Lower leg skin (tissue), 4 donors: ENCODE data around the gene UBC. TPM values are rescaled to one million over a fixed set of nuclear protein-coding genes. Genes with fewer than 3 reads are reported as not detected.
A peak's percentile ranks its signal among the peaks of the same experiment; 100 is the strongest.

Experiments
- DNase-seq, 2 donors: peaks; one replicate each; pipeline ENCODE4 v3.0.0-alpha.2; 2019; ENCODE audit warnings: low spot score in 2 of 2
- H3K4me3 ChIP-seq: fragments of 200-600 bp; sonication (generic); 2 replicates; pipeline ENCODE4 v1.5.1; 2017; ENCODE audit warnings: mild to moderate bottlenecking, low read depth; ENCODE audit not compliant: poor library complexity, severe bottlenecking
- CTCF ChIP-seq, 3 donors: fragments of 450-650 bp; IDR thresholded peaks; one replicate each; pipeline ENCODE4 v1.5.1; 2016; ENCODE audit warnings: antibody characterized with exemption in 3 of 3, mild to moderate bottlenecking in 3 of 3, moderate library complexity in 2 of 3
- POLR2A ChIP-seq, 2 donors: fragments of 450-650 bp; IDR thresholded peaks; one replicate each; pipeline ENCODE4 v1.6.1; 2016 to 2017; ENCODE audit warnings: antibody characterized with exemption in 2 of 2, mild to moderate bottlenecking in 1 of 2, moderate library complexity in 1 of 2
- WGBS, 2 donors: methylation state at CpG; one replicate each; pipeline ENCODE4 v1.1.5; 2018; 5-methylcytosine and 5-hydroxymethylcytosine counted together
- intact Hi-C: fragments of 100-400 bp; cut with DNase I; formaldehyde crosslinking; loops from one replicate; pipeline ENCODE4 v1.15.0; 2023; ENCODE audit warnings: low total_unique reads
- total RNA-seq, 4 donors: library from RNA; depleted of rRNA; stranded (reverse); fragments of >200 nt; gene quantifications; one replicate each; pipeline ENCODE4 v1.1.0, GENCODE V29; 2016

Gene UBC
- total RNA-seq, 4 donors from 2014 or later = 1,350 to 1,636 (median 1,452) TPM

DNA sequence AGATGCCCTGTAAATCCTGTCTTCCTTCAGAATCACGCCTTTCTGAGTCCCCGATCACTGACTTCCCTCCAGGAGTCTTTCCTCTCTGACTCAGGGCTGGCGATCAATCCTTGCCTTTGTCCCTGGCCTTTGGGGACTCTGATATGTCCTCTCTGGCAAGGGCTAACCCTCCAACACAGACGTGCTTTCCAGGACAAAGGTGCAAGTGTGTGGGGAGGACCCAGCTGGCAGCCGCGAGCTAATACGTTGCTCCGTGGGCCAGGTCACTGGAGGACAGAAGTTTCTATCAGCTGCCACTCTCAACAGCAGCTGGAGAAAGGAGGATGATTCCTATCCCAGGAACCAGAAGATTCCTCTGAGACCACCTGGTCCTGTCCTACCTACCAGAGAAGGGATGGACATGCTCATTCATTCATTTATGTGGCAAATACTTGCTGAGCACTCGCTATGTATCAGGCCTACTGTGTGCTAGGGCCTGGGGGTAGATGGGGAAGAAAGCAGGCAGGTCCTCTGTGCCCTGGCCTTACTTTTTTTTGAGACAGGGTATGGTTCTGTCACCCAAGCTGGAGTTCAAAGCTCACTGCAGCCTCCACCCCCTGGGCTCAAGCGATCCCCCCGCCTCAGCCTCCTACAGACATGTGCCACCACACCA, 42.3 kb downstream of the UBC start:
- 78 to 83% methylated on average over 11 of the region's 11 CpGs for WGBS, 2 donors
- TF ChIP-seq POLR2A (IDR thresholded peaks at IDR 0.05) = no peak
- TF ChIP-seq CTCF (IDR thresholded peaks at IDR 0.05) = no peak
- H3K4me3 ChIP-seq = no peak overlapping the region
- intact Hi-C loops = no loop called here
- DNase-seq = no peak

- 86 to 87% methylated on average over 4 of the region's 4 CpGs for WGBS, 2 donors
- TF ChIP-seq CTCF (IDR thresholded peaks at IDR 0.05) (no peak), POLR2A (IDR thresholded peaks at IDR 0.05) (no peak)
- no peak overlapping the region for H3K4me3 ChIP-seq
- intact Hi-C loops = no loop called here
- no peak for DNase-seq
Measured at GRCh38 chr12:124871297-124871696, 43.2 kb downstream of the UBC start.

DNA sequence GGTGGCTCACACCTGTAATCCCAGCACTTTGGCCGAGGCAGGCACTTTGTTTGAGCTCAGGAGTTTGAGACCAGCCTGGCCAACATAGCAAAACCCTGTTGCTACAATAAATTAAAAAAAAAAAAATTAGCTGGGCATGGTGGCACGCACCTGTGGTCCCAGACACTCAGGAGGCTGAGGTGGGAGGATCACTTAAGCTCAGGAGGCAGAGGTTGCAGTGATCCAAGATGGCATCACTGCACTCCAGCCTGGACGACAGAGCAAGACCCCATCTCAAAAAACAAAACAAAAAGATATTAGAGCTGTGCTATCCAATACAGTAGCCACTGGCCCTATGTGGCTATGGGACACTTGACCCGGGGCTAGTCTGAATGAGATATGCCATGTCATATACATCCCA, 43.9 kb downstream of the UBC start:
- no peak overlapping the region for H3K4me3 ChIP-seq
- 91 to 95% methylated on average over 4 of the region's 4 CpGs for WGBS, 2 donors
- TF ChIP-seq CTCF (IDR thresholded peaks at IDR 0.05) (no peak), POLR2A (IDR thresholded peaks at IDR 0.05) (no peak)
- intact Hi-C loops = no loop called here
- no peak for DNase-seq

- DNase-seq = peak in 1 of 2 donors; percentile 38
- intact Hi-C loops = no loop called here
- no peak overlapping the region for H3K4me3 ChIP-seq
- 39 to 48% methylated on average over 11 to 17 of the region's 17 CpGs for WGBS, 2 donors
- TF ChIP-seq POLR2A (IDR thresholded peaks at IDR 0.05) = no peak
- no peak for TF ChIP-seq CTCF (IDR thresholded peaks at IDR 0.05)
Measured at GRCh38 chr12:124869059-124869665, 45.3 kb downstream of the UBC start.

DNA sequence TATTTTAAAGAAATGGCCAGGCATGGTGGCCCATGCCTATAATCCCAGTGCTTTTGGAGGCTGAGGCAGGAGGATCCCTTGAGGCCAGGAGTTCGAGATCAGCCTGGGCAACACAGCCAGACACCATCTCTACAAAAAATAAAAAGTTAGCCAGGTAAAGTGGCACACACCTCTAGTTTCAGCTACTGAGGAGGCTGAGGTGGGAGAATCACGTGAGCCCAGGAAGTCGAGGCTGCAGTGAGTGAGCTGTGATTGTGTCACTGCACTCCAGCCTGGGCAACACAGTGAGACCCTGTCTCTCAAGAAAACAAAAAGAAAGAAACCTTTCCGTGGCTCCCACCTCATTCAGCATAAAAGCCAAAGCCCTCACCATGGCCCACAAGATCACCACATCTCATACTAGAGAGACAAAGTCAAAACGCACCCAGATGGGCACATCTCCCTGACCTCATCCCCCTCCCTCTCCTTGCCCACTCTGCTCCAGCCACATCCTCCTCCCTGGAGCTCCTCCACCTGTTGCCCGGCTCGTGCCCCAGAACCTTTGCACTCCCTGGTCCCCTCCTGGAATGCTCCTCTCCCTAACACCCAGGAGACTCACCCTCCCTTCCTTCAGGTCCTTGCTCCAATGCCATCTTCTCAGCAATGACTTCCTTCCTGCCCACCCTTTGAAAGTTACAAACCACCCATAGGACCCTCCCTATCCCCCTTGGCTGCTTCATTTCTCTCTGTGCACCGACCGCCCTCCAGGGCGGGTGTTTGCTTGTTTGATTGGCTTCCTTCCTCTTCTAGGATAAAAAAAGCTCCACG, 46.0 kb downstream of the UBC start:
- WGBS, 2 donors = 63 to 64% methylated on average over 11 of the region's 11 CpGs
- no peak overlapping the region for H3K4me3 ChIP-seq
- intact Hi-C loops = no loop called here

More for the DNA sequence above, 46.0 kb downstream of the UBC start:
- no peak for DNase-seq
- no peak for TF ChIP-seq CTCF (IDR thresholded peaks at IDR 0.05)
- no peak for TF ChIP-seq POLR2A (IDR thresholded peaks at IDR 0.05)
